DMS114 treated with DMSO at 0.1 percent for 48 hours (cell line): ENCODE measurements around the gene CHSY1.
"Not testable (repeated sequence)": the region's sequence is repeated elsewhere in the genome, so short reads cannot be mapped to it uniquely, and the experiment has no call there.

ENCODE experiments used
- DNase-seq: peaks from one replicate; lab custom pipeline; 2025; ENCODE audit not compliant: unreplicated experiment; lab: John Stamatoyannopoulos, UW

CHSY1 gene

DNA sequence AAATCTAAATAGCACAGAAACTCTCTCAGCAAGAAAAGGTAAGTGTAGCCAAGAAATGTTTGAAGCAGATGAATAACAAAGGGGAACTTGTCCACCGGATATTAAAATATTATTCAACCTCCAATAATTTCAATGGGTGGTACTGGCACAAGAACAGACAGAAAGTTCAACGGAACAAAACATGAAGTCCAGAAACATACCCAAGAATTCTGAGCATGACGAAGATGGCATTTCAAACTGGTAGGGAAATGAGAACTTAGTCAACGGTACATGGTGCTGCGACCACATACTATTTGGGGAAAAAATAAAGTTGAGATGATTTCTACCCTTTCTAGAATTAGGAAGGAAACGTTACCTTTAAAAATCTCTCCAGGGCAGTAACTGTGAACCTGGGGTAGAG lies 5.5 kb downstream of the CHSY1 start:
- no peak for DNase-seq

- DNase-seq = no peak
Measured at GRCh38 chr15:101244889-101245668, 6.8 kb downstream of the CHSY1 start.

DNA sequence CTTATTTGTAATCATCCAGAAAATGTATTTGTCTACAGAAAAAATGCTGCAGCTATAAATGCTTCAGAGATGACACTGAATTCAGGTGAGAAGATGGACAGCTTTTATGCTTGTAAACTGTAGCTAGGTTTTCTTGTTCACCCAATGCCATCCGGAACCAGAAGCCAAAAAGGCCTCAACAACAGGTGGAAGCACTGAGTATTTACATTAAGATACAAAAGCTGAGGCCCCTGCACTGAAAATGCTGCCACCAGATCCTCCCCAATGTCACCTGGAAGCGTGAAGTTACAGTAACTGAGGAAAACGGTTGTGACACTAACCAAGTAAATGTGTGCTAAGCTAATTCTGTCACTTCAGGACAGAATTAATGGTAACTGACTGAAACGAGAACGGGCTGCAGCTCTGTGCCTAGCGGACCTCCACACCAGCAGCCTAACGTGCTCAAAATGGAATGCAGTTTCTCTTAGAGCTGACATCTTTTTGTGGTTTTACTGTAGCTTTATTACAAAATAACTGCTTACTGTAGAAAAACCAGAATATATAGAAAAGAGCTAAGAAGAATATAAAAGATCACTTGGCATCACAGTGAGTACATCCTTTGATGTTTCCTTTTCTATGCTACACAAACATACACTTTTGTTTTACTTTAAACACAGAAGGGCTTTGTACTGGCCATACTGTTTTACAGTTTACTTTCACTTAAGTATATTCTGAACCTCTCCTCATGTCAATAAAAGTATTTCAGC lies 7.6 kb downstream of the CHSY1 start:
- DNase-seq = no peak

DNA sequence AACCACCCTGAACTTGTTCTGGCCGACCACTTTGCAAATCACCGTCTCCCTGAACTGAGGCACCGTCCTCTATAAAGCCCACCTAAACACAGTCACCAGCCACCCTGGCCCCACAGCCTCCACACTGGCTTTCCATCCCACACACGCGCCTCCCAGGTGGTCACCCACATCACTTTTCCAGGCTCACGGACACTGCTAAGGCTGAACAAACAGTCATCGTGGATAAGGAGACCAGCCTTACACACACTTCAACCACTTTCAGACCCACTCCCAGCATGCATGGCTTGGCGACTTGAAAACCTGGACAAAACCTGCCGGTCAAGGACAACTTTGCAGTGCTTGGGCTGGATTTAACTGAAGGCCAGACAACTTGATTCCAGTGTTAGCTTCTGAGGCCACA lies 8.4 kb downstream of the CHSY1 start:
- DNase-seq = no peak

GRCh38 chr15:101242999-101243336 lies 8.9 kb downstream of the CHSY1 start:
- DNase-seq = no peak

- DNase-seq = no peak
Measured at GRCh38 chr15:101242160-101242998, 9.5 kb downstream of the CHSY1 start.

DNA sequence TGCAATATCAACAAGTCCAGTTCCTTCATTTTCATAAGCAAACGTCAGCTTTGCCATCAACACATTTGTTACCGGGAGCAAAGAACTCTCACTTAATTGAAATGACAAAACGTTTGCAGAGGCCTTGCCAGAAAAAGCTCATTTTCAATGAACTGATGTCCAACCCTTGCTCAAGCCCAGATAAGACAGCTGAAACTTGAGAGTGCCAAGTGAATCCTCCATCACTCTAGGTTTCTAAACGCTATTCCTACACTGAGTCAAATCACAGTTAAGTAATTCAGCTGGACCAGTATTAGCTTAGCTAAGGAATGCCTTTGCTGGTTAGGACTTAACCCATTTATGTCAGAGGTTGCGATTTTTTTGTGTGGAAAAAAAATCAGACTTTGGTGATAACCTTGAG lies 11.5 kb downstream of the CHSY1 start:
- DNase-seq = no peak

GRCh38 chr15:101239724-101240136 lies 12.1 kb downstream of the CHSY1 start:
- DNase-seq = no peak

GRCh38 chr15:101237251-101237650 lies 14.6 kb downstream of the CHSY1 start:
- DNase-seq = no peak

DNA sequence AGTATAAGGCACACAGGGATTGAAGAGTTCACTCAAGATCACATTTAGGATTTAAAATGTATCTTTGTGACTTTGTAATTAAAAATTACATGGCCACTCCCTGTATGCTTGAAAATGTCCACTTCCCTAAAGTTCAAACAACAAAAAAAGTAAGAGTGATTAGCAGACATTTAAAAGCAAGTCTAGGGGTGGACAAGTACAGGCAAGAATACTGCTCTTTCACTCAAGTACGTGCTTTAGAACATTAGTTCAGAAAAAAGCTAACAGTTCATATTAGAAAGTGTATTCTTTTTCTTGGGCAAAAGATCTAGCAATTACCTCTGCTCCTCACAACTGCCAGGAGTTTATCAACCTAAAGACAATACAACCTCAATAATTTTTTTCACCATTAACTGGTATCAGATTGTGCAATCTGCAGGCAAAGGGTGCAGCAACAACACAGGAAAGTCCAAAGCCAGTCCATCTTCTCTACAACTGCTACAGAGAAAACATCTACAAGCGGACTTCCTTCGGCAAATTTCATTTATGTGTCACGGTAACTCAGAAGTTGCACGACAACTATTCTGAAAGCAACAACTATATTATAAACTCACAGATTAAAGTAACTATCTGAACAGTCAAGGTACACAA lies 18.1 kb downstream of the CHSY1 start:
- DNase-seq = no peak

- no peak for DNase-seq
Measured at GRCh38 chr15:101232677-101233076, 19.2 kb downstream of the CHSY1 start.

DNA sequence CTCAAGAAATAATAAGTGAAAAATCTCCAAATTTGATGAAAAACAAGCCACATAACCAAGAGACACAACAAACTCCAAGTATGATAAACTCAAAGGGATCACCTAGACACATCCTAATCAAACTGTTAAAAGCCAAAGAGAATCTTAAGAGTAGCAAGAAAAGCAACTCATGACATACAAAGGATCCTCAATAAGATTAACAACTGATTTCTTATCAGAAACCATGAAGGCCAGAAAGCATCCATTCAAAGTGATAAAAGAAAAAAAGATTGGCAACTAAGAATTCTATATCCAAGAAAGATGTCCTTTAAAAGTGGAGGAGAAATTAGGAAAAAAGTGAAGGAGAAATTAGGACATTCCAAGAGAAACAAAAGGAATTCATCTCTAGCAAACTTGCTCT lies 23.5 kb downstream of the CHSY1 start:
- DNase-seq = no peak

DNA sequence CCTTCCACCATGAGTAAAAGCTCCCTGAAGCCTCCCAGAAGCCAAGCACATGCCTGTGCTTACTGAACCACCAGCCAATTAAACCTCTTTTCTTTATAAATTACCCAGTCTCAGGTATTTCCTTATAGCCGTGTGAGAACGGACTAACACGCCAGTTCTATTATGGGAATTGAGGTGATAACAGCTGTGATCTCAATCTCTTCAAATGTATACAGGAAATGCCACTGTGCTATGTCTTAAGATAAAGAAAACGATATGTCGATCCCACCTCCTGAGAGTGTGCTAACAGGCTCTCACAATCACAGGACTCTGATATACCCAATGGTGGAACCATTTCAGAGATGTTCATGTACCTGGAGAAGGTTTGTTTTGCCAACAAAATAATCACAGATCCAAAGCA lies 26.2 kb downstream of the CHSY1 start:
- DNase-seq = no peak

DNA sequence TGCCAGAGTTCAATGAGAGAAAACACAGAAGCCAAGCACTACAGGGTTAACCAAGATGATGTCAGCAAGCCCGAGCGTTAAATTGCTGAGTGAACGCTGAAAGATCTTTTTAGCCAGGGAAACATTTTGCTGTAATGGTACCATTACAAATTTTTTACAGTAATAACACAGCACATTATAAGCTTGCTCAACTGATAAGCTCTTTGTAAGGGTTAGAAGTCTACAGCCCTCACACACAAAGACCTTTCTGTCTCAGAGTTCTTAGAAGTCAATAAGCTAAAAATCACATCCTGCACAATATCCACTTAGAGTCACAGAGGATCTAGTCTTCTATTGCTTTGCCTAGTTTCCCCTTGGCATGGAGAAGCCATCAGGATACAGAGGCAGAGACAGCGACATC lies 29.9 kb downstream of the CHSY1 start:
- no peak for DNase-seq

DNA sequence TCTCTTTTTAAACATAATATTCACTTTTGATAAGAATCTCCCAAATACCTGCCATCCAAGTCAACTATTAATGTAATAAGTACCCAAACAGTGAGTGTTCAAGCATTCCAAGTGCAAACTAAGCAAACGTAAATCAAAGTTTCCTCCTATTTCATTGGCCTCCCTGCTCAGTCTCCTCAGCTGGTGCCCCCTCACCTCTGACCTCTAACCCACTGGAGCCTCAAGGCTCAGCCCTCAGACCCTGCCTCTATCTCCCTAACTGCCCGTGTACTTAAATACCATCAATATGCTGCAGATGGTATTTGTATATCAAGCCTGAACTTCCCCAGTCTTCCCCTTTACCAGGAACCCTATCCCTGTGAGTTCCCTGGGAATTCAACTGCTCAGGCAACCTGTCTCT lies 31.8 kb downstream of the CHSY1 start:
- no peak for DNase-seq

- DNase-seq = no peak
Measured at GRCh38 chr15:101219441-101219840, 32.4 kb downstream of the CHSY1 start.

DNA sequence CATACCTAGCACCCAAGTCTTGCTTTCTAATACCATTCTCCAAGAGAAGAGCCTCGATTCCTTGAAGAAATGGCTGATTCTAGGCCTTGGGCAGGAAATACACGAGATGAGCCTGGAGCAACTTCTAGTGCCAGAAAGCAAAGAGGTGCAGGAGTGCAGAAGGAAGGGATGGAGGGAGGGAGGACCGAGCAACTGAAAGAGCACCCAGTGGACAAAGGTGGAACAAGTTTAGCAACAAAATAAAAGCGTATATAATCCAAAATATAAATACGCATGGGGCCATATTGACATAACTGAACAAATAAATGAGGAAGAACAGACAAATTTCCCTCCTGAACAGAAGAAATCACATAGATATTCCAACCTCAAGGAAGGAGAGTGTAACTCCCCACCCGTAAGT lies 34.4 kb downstream of the CHSY1 start:
- no peak for DNase-seq

DNA sequence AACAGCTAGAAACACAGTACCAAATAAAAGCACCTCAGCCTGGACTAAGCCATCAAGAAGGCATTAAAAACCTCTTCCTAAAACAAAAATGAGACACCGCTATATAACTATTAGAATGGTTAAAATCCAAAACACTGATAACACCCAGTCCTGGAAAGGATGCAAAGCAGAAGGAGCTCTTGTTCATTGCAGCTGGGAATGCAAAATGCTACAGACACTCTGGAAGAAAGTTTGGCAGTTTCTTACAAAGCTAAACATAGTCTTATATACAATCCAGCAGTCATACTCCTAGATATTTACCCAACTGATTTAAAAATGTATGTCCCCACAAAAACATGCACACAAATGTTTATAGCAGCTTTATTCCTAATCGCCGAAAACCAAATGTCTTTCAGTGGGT lies 35.7 kb downstream of the CHSY1 start:
- DNase-seq = no peak

- no peak for DNase-seq
Measured at GRCh38 chr15:101215681-101216080, 36.2 kb downstream of the CHSY1 start.

DNA sequence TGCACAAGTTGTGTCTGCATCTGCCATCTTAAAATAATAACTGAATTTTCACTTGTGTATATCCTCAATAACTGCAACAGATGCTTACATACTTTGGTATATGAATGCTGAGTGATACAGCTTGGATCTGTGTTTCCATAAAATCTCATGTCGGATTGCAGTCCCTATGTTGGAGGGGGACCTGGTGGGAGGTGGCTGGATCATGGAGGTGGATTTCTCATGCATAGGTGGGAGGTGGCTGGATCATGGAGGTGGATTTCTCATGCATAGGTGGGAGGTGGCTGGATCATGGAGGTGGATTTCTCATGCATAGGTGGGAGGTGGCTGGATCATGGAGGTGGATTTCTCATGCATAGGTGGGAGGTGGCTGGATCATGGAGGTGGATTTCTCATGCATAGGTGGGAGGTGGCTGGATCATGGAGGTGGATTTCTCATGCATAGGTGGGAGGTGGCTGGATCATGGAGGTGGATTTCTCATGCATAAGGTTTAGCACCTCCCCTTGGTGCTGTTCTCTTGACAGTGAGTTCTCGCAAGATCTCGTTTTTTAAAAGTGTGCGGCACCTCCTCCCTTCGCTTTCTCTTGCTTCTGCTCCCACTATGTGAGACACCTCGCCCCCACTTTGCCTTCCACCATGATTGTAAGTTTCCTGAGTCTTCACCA lies 37.3 kb downstream of the CHSY1 start:
- DNase-seq = not testable (repeated sequence)

GRCh38 chr15:101213570-101213969 lies 38.3 kb downstream of the CHSY1 start:
- no peak for DNase-seq
